HepG2 (cell line): Measurements from ENCODE around the gene ZNF443. TPM values are rescaled to one million over a fixed set of nuclear protein-coding genes. Genes with fewer than 3 reads are reported as not detected.
A peak's percentile ranks its signal among the peaks of the same experiment; 100 is the strongest.

Source experiments
- EZH2 ChIP-seq: conservative IDR thresholded peaks from 2 replicates; pipeline ENCODE4 v1.6.1; 2012; ENCODE audit warnings: mild to moderate bottlenecking, low read depth, low read length, moderate library complexity
- HCFC1 ChIP-seq: fragments of 150-350 bp; IDR thresholded peaks from 2 replicates; pipeline ENCODE4 v1.6.1; 2014; ENCODE audit warnings: low read depth, low read length
- NR2F6 ChIP-seq, 2 experiments: IDR thresholded peaks; 2 replicates each; pipeline ENCODE4 v1.6.1; 2016; ENCODE audit warnings: antibody characterized with exemption in 1 of 2, mild to moderate bottlenecking in 1 of 2
- PHB2 ChIP-seq: fragments of 450-650 bp; IDR thresholded peaks from 2 replicates; pipeline ENCODE4 v1.6.1; 2018; ENCODE audit not compliant: partially characterized antibody
- POGZ ChIP-seq: sonication (generic); formaldehyde crosslinking; IDR thresholded peaks from 2 replicates; pipeline ENCODE4 v1.4.0; 2020; ENCODE audit warnings: mild to moderate bottlenecking, missing genetic modification reagents
- POLR2AphosphoS5 ChIP-seq: IDR thresholded peaks from 2 replicates; pipeline ENCODE4 v1.6.1; 2012; ENCODE audit warnings: low read depth, low read length
- U2AF1 ChIP-seq: fragments of 200-400 bp; formaldehyde crosslinking; optimal IDR thresholded peaks from 2 replicates; pipeline ENCODE3; 2017; ENCODE audit warnings: mild to moderate bottlenecking, low read depth, low read length
- ZNF543 ChIP-seq: sonication (generic); formaldehyde crosslinking; IDR thresholded peaks from 2 replicates; pipeline ENCODE4 v1.4.0; 2020; ENCODE audit warnings: mild to moderate bottlenecking, missing genetic modification reagents
- ZNF678 ChIP-seq: sonication (generic); formaldehyde crosslinking; IDR thresholded peaks from 2 replicates; pipeline ENCODE4 v1.4.0; 2020; ENCODE audit warnings: mild to moderate bottlenecking, missing genetic modification reagents
- ZNF724P ChIP-seq: sonication (generic); formaldehyde crosslinking; IDR thresholded peaks from 2 replicates; pipeline ENCODE4 v1.8.0; 2022; ENCODE audit warnings: missing genetic modification reagents, borderline replicate concordance
- polyA plus RNA-seq, 8 experiments: library from polyadenylated mRNA; depleted of rRNA in 3 of 8; stranded (reverse) in 7 of 8; unstranded in 1 of 8; fragments of >200 nt; fragmentation: Illumina TruSeq in 4 of 8; extraction: Trizol in 4 of 8; gene quantifications; 2 replicates each; pipeline versions ENCODE4 v1.2.1 to v1.2.3, GENCODE V29; 2011 to 2016; ENCODE audit warnings: low read depth in 4 of 8, missing spikeins in 1 of 8, mixed read lengths in 1 of 8; ENCODE audit not compliant: insufficient read depth in 1 of 8
- total RNA-seq, 5 experiments: library from RNA; depleted of rRNA; stranded (reverse); fragments of >200 nt; fragmentation: Illumina TruSeq; extraction: Trizol; gene quantifications; 2 replicates each; pipeline ENCODE4 v1.2.3, GENCODE V29; 2016; ENCODE audit warnings: low read depth in 1 of 5
- TF ChIP-seq, protein P1 (sequence below): sonication (generic); formaldehyde crosslinking; IDR thresholded peaks from 2 replicates; pipeline ENCODE4 v1.5.0; 2020; ENCODE audit warnings: mild to moderate bottlenecking, low read depth, missing genetic modification reagents, borderline replicate concordance
- TF ChIP-seq, protein P2 (sequence below), 2 experiments: sonication (generic) in 1 of 2; formaldehyde crosslinking in 1 of 2; IDR thresholded peaks; 2 replicates each; pipeline versions ENCODE4 v1.6.1 to v1.9.0; 2014 to 2022; ENCODE audit warnings: antibody characterized with exemption in 1 of 2, borderline replicate concordance in 1 of 2, inconsistent platforms in 1 of 2, low read depth in 1 of 2, missing genetic modification reagents in 1 of 2
- TF ChIP-seq, protein P3 (sequence below): fragments of 450-650 bp; IDR thresholded peaks from 2 replicates; pipeline ENCODE4 v1.6.1; 2017
- TF ChIP-seq, protein P4 (sequence below): sonication (generic); formaldehyde crosslinking; IDR thresholded peaks from 2 replicates; pipeline ENCODE4 v1.4.0; 2020; ENCODE audit warnings: missing genetic modification reagents, borderline replicate concordance
- TF ChIP-seq, protein P5 (sequence below): conservative IDR thresholded peaks from 2 replicates; pipeline ENCODE4 v1.6.1; 2018; ENCODE audit warnings: missing genetic modification reagents
- TF ChIP-seq, protein P6 (sequence below): IDR thresholded peaks from 2 replicates; pipeline ENCODE4 v1.6.1; 2012; ENCODE audit warnings: inconsistent platforms

The ZNF443 gene
- total and polyA plus RNA-seq, 2 of the 13 experiments (the other 11 are each of a cell fraction or from before 2014, with no cell fraction given), result 3.6 to 19.0 TPM

DNA sequence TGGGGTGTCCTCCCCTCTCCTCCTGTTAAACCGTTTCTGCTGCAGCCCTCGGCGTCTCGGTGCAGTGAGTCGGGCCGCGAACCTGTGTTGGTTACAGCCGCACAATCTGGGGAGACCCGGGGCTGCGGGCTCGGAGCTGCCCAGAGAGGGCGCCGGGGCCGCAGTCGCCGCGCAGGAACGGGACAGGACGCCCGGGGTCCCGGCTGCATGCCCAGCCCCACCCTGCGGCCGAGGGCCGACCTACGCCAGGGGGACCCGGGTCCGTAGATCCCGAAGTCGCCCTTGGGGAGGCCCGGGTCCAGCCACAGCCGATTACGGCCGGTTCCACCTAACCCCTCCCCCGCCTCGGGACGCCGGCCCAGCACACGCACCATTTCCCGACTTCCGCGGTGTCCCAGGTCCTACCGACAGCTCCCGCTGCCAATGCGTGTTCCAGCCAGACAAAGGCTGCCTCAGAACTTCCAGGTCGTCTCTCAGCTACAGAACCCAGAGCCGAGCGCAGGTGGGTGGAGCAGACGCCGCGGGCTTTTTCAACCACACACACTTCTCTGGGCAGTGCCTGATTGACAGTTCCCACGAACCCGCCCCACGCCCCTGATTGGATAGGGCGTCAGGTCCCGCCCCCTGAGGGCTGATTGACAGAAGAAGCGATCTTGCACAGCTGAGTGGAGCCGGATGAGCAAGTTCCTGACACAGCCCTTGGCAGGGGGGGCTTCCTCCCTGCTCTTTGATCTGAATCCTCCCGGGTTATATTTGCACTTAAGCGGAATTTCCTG, at the start of gene ZNF443 (continued):
- no peak for TF ChIP-seq ZNF724P (CRISPR knock-in tag)
- TF ChIP-seq U2AF1, result no peak
- no peak for TF ChIP-seq ZNF678 (CRISPR knock-in tag)
- TF ChIP-seq POLR2AphosphoS5, result peak; percentile 88
- no peak for TF ChIP-seq EZH2
- TF ChIP-seq, protein P1, sequence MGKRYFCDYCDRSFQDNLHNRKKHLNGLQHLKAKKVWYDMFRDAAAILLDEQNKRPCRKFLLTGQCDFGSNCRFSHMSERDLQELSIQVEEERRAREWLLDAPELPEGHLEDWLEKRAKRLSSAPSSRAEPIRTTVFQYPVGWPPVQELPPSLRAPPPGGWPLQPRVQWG (CRISPR knock-in tag), result no peak
- TF ChIP-seq, protein P2, sequence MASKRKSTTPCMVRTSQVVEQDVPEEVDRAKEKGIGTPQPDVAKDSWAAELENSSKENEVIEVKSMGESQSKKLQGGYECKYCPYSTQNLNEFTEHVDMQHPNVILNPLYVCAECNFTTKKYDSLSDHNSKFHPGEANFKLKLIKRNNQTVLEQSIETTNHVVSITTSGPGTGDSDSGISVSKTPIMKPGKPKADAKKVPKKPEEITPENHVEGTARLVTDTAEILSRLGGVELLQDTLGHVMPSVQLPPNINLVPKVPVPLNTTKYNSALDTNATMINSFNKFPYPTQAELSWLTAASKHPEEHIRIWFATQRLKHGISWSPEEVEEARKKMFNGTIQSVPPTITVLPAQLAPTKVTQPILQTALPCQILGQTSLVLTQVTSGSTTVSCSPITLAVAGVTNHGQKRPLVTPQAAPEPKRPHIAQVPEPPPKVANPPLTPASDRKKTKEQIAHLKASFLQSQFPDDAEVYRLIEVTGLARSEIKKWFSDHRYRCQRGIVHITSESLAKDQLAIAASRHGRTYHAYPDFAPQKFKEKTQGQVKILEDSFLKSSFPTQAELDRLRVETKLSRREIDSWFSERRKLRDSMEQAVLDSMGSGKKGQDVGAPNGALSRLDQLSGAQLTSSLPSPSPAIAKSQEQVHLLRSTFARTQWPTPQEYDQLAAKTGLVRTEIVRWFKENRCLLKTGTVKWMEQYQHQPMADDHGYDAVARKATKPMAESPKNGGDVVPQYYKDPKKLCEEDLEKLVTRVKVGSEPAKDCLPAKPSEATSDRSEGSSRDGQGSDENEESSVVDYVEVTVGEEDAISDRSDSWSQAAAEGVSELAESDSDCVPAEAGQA (IDR thresholded peaks at IDR 0.05; ENCODE audit: low read depth), result no peak
- TF ChIP-seq, protein P2 (CRISPR knock-in tag; IDR thresholded peaks at IDR 0.05; ENCODE audit: borderline replicate concordance), result no peak
- TF ChIP-seq, protein P3, sequence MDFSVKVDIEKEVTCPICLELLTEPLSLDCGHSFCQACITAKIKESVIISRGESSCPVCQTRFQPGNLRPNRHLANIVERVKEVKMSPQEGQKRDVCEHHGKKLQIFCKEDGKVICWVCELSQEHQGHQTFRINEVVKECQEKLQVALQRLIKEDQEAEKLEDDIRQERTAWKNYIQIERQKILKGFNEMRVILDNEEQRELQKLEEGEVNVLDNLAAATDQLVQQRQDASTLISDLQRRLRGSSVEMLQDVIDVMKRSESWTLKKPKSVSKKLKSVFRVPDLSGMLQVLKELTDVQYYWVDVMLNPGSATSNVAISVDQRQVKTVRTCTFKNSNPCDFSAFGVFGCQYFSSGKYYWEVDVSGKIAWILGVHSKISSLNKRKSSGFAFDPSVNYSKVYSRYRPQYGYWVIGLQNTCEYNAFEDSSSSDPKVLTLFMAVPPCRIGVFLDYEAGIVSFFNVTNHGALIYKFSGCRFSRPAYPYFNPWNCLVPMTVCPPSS, result no peak
- TF ChIP-seq HCFC1, result no peak
- TF ChIP-seq, protein P4, sequence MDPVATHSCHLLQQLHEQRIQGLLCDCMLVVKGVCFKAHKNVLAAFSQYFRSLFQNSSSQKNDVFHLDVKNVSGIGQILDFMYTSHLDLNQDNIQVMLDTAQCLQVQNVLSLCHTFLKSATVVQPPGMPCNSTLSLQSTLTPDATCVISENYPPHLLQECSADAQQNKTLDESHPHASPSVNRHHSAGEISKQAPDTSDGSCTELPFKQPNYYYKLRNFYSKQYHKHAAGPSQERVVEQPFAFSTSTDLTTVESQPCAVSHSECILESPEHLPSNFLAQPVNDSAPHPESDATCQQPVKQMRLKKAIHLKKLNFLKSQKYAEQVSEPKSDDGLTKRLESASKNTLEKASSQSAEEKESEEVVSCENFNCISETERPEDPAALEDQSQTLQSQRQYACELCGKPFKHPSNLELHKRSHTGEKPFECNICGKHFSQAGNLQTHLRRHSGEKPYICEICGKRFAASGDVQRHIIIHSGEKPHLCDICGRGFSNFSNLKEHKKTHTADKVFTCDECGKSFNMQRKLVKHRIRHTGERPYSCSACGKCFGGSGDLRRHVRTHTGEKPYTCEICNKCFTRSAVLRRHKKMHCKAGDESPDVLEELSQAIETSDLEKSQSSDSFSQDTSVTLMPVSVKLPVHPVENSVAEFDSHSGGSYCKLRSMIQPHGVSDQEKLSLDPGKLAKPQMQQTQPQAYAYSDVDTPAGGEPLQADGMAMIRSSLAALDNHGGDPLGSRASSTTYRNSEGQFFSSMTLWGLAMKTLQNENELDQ (CRISPR knock-in tag), result no peak
- TF ChIP-seq, protein P5, sequence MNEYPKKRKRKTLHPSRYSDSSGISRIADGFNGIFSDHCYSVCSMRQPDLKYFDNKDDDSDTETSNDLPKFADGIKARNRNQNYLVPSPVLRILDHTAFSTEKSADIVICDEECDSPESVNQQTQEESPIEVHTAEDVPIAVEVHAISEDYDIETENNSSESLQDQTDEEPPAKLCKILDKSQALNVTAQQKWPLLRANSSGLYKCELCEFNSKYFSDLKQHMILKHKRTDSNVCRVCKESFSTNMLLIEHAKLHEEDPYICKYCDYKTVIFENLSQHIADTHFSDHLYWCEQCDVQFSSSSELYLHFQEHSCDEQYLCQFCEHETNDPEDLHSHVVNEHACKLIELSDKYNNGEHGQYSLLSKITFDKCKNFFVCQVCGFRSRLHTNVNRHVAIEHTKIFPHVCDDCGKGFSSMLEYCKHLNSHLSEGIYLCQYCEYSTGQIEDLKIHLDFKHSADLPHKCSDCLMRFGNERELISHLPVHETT (CRISPR knock-in tag), result no peak
- no peak for TF ChIP-seq ZNF543 (CRISPR knock-in tag)
- TF ChIP-seq, protein P6, sequence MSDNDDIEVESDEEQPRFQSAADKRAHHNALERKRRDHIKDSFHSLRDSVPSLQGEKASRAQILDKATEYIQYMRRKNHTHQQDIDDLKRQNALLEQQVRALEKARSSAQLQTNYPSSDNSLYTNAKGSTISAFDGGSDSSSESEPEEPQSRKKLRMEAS, result peak; percentile 52
- TF ChIP-seq POGZ (CRISPR knock-in tag), result peak; percentile 60
- no peak for TF ChIP-seq PHB2
- TF ChIP-seq NR2F6 (IDR thresholded peaks at IDR 0.05), result no peak
- no peak for TF ChIP-seq NR2F6 (CRISPR knock-in tag; IDR thresholded peaks at IDR 0.05)
